Astrocyte (in vitro differentiated cells and primary cell): ENCODE measurements around the gene RSAD1. TPM values are rescaled to one million over a fixed set of nuclear protein-coding genes. Genes with fewer than 3 reads are reported as not detected.

Experiments used
- DNase-seq: peaks from one replicate; pipeline ENCODE4 v3.0.0-alpha.2; 2010; ENCODE audit warnings: low read depth
- FAIRE-seq: peaks from 2 replicates; lab custom pipeline; 2011; peaks lifted over from hg19 to GRCh38; lab: Jason Lieb, UNC
- H2AFZ ChIP-seq: 2 replicates; pipeline ENCODE4 v1.6.0; 2012; ENCODE audit warnings: low read depth, low read length, inconsistent platforms
- H3K27ac ChIP-seq: 2 replicates; pipeline ENCODE4 v1.5.1; 2011; ENCODE audit warnings: low read depth, low read length, inconsistent platforms
- H3K27me3 ChIP-seq: 2 replicates; pipeline ENCODE4 v1.6.0; 2011; ENCODE audit warnings: low read length, inconsistent platforms; ENCODE audit not compliant: insufficient read depth
- H3K36me3 ChIP-seq: 2 replicates; pipeline ENCODE4 v1.5.1; 2011; ENCODE audit warnings: low read length, inconsistent platforms; ENCODE audit not compliant: insufficient read depth
- H3K4me1 ChIP-seq: 2 replicates; pipeline ENCODE4 v1.5.1; 2011; ENCODE audit warnings: low read length, inconsistent platforms; ENCODE audit not compliant: insufficient read depth
- H3K4me2 ChIP-seq: 2 replicates; pipeline ENCODE4 v1.6.0; 2012; ENCODE audit warnings: low read length, inconsistent platforms
- H3K4me3 ChIP-seq: 2 replicates; pipeline ENCODE4 v1.5.1; 2011; ENCODE audit warnings: low read depth, mild to moderate bottlenecking, low read length, inconsistent platforms; ENCODE audit not compliant: insufficient read depth
- H3K79me2 ChIP-seq: 2 replicates; pipeline ENCODE4 v1.6.0; 2012; ENCODE audit warnings: mild to moderate bottlenecking, low read length, inconsistent platforms; ENCODE audit not compliant: insufficient read depth
- H3K9ac ChIP-seq: 2 replicates; pipeline ENCODE4 v1.6.0; 2012; ENCODE audit warnings: mild to moderate bottlenecking, low read length, inconsistent platforms
- H3K9me3 ChIP-seq: 2 replicates; pipeline ENCODE4 v1.5.1; 2012; ENCODE audit warnings: low read depth, mild to moderate bottlenecking, low read length, inconsistent platforms; ENCODE audit not compliant: insufficient read depth
- H4K20me1 ChIP-seq: 2 replicates; pipeline ENCODE4 v1.6.0; 2012; ENCODE audit warnings: low read length, inconsistent platforms; ENCODE audit not compliant: insufficient read depth
- H3K27ac Mint-ChIP-seq: one replicate; pipeline ENCODE4 v1.8.0; 2021; ENCODE audit warnings: mild to moderate bottlenecking, mixed read lengths; ENCODE audit not compliant: unreplicated experiment
- H3K27me3 Mint-ChIP-seq: one replicate; pipeline ENCODE4 v1.8.0; 2021; ENCODE audit warnings: low read depth, mixed read lengths; ENCODE audit not compliant: unreplicated experiment
- H3K36me3 Mint-ChIP-seq: one replicate; pipeline ENCODE4 v1.8.0; 2021; ENCODE audit warnings: low read depth, mixed read lengths; ENCODE audit not compliant: unreplicated experiment
- H3K4me1 Mint-ChIP-seq: one replicate; pipeline ENCODE4 v1.8.0; 2021; ENCODE audit warnings: low read depth, mixed read lengths; ENCODE audit not compliant: unreplicated experiment
- H3K4me3 Mint-ChIP-seq: one replicate; pipeline ENCODE4 v1.8.0; 2021; ENCODE audit warnings: mild to moderate bottlenecking, moderate library complexity, mixed read lengths; ENCODE audit not compliant: unreplicated experiment
- H3K9me3 Mint-ChIP-seq: one replicate; pipeline ENCODE4 v1.8.0; 2021; ENCODE audit warnings: mild to moderate bottlenecking, mixed read lengths; ENCODE audit not compliant: unreplicated experiment
- CTCF ChIP-seq: IDR thresholded peaks from 2 replicates; pipeline ENCODE4 v1.5.1; 2011; ENCODE audit warnings: low read depth, mild to moderate bottlenecking, inconsistent platforms, low read length, moderate library complexity; ENCODE audit not compliant: insufficient read depth
- EZH2 ChIP-seq: IDR thresholded peaks from 2 replicates; pipeline ENCODE4 v1.6.1; 2012; ENCODE audit warnings: mild to moderate bottlenecking, low read length, inconsistent platforms; ENCODE audit not compliant: insufficient read depth
- total RNA-seq: library from RNA; stranded (reverse); gene quantifications from 2 replicates; pipeline ENCODE4 v1.2.1, GENCODE V29; 2021

RSAD1 gene
- total RNA-seq, 1 donor from 2014 or later: 18.8 TPM

- Mint-ChIP-seq H3K9me3 (no peaks in the 10 kb centered on the region), H3K4me1 (peaks cover 19% of the 10 kb centered on the region), H3K27me3 (peaks cover 6% of the 10 kb centered on the region), H3K4me3 (no peak overlapping the region), H3K27ac (no peak overlapping the region), H3K36me3 (no peaks in the 10 kb centered on the region)
- Histone ChIP-seq H3K27ac (no peak overlapping the region), H3K9me3 (no peaks in the 10 kb centered on the region), H4K20me1 (no peaks in the 10 kb centered on the region), H3K36me3 (no peaks in the 10 kb centered on the region), H2AFZ (no peak overlapping the region), H3K4me1 (no peaks in the 10 kb centered on the region), H3K4me3 (no peak overlapping the region), H3K79me2 (no peaks in the 10 kb centered on the region), H3K27me3 (no peaks in the 10 kb centered on the region), H3K9ac (no peak overlapping the region), H3K4me2 (no peak overlapping the region)
- no peak for TF ChIP-seq EZH2
- no peak for TF ChIP-seq CTCF
- no peak for DNase-seq
- FAIRE-seq: no peak
Measured at GRCh38 chr17:50514388-50514787, 35.7 kb downstream of the RSAD1 start.

DNA sequence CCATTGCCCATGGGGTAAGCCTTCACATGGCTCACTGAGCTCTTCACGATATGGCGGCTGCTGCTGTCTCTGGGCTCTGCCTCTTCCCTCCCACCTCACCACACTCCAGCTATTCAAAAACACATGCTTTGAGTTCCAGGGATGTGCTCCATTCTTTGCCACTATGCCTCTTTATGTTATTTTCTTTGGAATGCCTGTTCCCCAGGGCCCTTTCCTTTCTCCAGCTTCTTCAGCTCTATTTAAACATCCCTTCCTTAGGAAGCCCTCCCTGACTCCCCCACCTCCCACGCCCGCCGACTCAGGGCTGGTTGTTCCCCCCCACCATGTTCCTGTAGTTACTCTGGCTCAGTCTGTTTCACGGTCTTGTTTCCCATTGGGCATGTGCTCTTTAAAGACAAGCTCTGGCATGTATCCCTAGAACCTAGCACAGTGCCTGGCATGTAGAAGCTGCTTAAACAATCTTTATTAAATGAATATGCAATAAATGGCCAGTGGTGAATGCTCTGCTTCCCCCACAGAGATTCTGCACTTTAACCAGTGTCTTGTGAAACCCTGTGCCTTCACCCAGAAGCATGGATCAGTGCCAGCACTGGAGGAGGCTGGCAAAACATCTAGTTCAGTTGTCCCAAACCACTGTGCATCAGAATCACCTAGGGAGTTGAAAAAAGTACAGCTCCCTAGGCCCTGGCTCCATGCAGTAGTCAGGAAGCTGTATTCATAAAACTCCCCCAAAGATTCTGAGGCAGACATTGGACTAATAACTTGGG is 36.5 kb downstream of the RSAD1 start:
- no peaks in the 10 kb centered on the region for H3K79me2 ChIP-seq
- DNase-seq (peak; percentile 12), FAIRE-seq (no peak)
- no peaks in the 10 kb centered on the region for H3K9me3 ChIP-seq
- H3K9ac ChIP-seq: no peak overlapping the region
- H3K36me3 Mint-ChIP-seq: no peaks in the 10 kb centered on the region
- H3K36me3 ChIP-seq: no peaks in the 10 kb centered on the region
- no peak overlapping the region for H3K4me3 Mint-ChIP-seq
- no peaks in the 10 kb centered on the region for H4K20me1 ChIP-seq
- TF ChIP-seq CTCF: no peak
- TF ChIP-seq EZH2: no peak
- peak overlapping the region; percentile 36 for H3K27ac Mint-ChIP-seq
- no peak overlapping the region for H3K4me3 ChIP-seq
- peak overlapping the region; percentile 24 for H2AFZ ChIP-seq
- no peaks in the 10 kb centered on the region for H3K9me3 Mint-ChIP-seq
- no peaks in the 10 kb centered on the region for H3K27me3 ChIP-seq
- H3K4me2 ChIP-seq: no peak overlapping the region
- no peak overlapping the region for H3K27ac ChIP-seq
- H3K27me3 Mint-ChIP-seq: peaks cover 6% of the 10 kb centered on the region
- H3K4me1 ChIP-seq: no peaks in the 10 kb centered on the region
- H3K4me1 Mint-ChIP-seq: peaks cover 19% of the 10 kb centered on the region

DNA sequence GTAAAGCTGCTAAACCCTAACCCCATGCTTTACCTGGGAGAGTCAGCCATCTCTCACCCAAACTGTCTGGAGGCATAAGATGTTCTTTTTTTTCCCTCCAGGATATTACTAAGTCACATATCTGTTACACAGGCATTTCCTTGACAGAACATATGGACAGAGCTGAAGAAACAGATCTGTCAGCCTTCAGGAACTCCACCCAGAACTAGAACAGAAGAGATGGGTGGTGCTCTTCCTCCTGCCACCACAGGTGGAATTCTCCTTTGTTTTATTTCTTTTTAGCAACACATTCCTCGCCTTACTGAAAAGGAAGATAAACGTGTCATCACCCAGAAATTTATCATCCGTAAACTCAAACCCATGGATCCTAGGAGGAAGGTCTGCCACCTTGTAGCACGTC is 38.4 kb downstream of the RSAD1 start:
- Histone ChIP-seq H3K9me3 (no peaks in the 10 kb centered on the region), H3K4me1 (no peaks in the 10 kb centered on the region), H3K27ac (no peak overlapping the region), H3K36me3 (no peaks in the 10 kb centered on the region), H3K9ac (no peak overlapping the region), H3K4me3 (no peak overlapping the region), H2AFZ (no peak overlapping the region), H4K20me1 (no peaks in the 10 kb centered on the region), H3K79me2 (no peaks in the 10 kb centered on the region), H3K4me2 (no peak overlapping the region), H3K27me3 (no peaks in the 10 kb centered on the region)
- FAIRE-seq (no peak), DNase-seq (no peak)
- Mint-ChIP-seq H3K9me3 (no peaks in the 10 kb centered on the region), H3K27me3 (peaks cover 12% of the 10 kb centered on the region), H3K4me1 (peaks cover 12% of the 10 kb centered on the region), H3K27ac (no peak overlapping the region), H3K36me3 (no peaks in the 10 kb centered on the region), H3K4me3 (no peak overlapping the region)
- TF ChIP-seq EZH2 (no peak), CTCF (no peak)
